OCI-LY1 (cell line): ENCODE measurements around the gene PCDH10.

Experiments used
- EZH2 ChIP-seq: fragments of 200-600 bp; sonication (generic), shearing (Covaris generic); IDR thresholded peaks from 2 replicates; pipeline ENCODE4 v1.8.0; 2017; ENCODE audit warnings: borderline replicate concordance, mixed run types, mild to moderate bottlenecking, antibody characterized with exemption, low read length, moderate library complexity, mixed read lengths
- TF ChIP-seq, protein P1 (sequence below): fragments of 200-600 bp; sonication (generic), shearing (Covaris generic); IDR thresholded peaks from 2 replicates; pipeline ENCODE4 v1.5.1; 2017; ENCODE audit warnings: mild to moderate bottlenecking, antibody characterized with exemption, low read length, moderate library complexity, mixed read lengths

- TF ChIP-seq, protein P1, sequence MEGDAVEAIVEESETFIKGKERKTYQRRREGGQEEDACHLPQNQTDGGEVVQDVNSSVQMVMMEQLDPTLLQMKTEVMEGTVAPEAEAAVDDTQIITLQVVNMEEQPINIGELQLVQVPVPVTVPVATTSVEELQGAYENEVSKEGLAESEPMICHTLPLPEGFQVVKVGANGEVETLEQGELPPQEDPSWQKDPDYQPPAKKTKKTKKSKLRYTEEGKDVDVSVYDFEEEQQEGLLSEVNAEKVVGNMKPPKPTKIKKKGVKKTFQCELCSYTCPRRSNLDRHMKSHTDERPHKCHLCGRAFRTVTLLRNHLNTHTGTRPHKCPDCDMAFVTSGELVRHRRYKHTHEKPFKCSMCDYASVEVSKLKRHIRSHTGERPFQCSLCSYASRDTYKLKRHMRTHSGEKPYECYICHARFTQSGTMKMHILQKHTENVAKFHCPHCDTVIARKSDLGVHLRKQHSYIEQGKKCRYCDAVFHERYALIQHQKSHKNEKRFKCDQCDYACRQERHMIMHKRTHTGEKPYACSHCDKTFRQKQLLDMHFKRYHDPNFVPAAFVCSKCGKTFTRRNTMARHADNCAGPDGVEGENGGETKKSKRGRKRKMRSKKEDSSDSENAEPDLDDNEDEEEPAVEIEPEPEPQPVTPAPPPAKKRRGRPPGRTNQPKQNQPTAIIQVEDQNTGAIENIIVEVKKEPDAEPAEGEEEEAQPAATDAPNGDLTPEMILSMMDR, result no peak
- no peak for TF ChIP-seq EZH2
Measured at GRCh38 chr4:133186845-133187244, 37.8 kb downstream of the PCDH10 start.
